Astrocyte (in vitro differentiated cells and primary cell): ENCODE measurements around the gene ANKRD29.

Experiments used
- CTCF ChIP-seq: IDR thresholded peaks from 2 replicates; pipeline ENCODE4 v1.5.1; 2011; ENCODE audit warnings: low read depth, mild to moderate bottlenecking, inconsistent platforms, low read length, moderate library complexity; ENCODE audit not compliant: insufficient read depth
- EZH2 ChIP-seq: IDR thresholded peaks from 2 replicates; pipeline ENCODE4 v1.6.1; 2012; ENCODE audit warnings: mild to moderate bottlenecking, low read length, inconsistent platforms; ENCODE audit not compliant: insufficient read depth

GRCh38 chr18:23608211-23608610 is 54.5 kb downstream of the ANKRD29 start:
- TF ChIP-seq CTCF (no peak), EZH2 (no peak)
